WTC11 (cell line): ENCODE results near the gene FOXC1.

Experiments used
- CTCF ChIP-seq: fragments of 200-600 bp; IDR thresholded peaks from 2 replicates; pipeline ENCODE4 v1.8.0; 2022; ENCODE audit warnings: antibody characterized with exemption
- E2F1 ChIP-seq: sonication (generic); formaldehyde crosslinking; IDR thresholded peaks from 2 replicates; pipeline ENCODE4 v1.8.0; 2022; ENCODE audit warnings: mild to moderate bottlenecking, missing genetic modification reagents
- NFATC4 ChIP-seq: fragments of 250-450 bp; sonication (Bioruptor Pico); IDR thresholded peaks from 2 replicates; pipeline ENCODE4 v1.9.0; 2021; ENCODE audit warnings: mild to moderate bottlenecking

- TF ChIP-seq NFATC4 (CRISPR knock-in tag) (no peak), CTCF (no peak), E2F1 (no peak)
Observed at GRCh38 chr6:1613688-1614447, 4.2 kb downstream of the FOXC1 start.
